K562 (cell line): ENCODE results near the gene BOLA3. TPM values are rescaled to one million over a fixed set of nuclear protein-coding genes. Genes with fewer than 3 reads are reported as not detected.

ENCODE experiments used
- C11orf30 ChIP-seq: fragments of 450-650 bp; IDR thresholded peaks from 2 replicates; pipeline ENCODE4 v1.6.1; 2016; ENCODE audit warnings: low read depth, mild to moderate bottlenecking
- GTF3C2 ChIP-seq: IDR thresholded peaks from 3 replicates; pipeline ENCODE4 v1.6.1; 2011; ENCODE audit warnings: borderline replicate concordance, mild to moderate bottlenecking, moderate library complexity; ENCODE audit not compliant: insufficient read length; ENCODE audit errors: extremely low read depth
- JUND ChIP-seq, 2 experiments: IDR thresholded peaks; 2 replicates in 1 of 2; 3 replicates in 1 of 2; pipeline ENCODE4 v1.6.1; 2011; ENCODE audit warnings: borderline replicate concordance in 2 of 2, low read depth in 2 of 2, low read length in 2 of 2, improper control_type of control experiment in 1 of 2, missing biosample characterization in 1 of 2, missing genetic modification characterization in 1 of 2, missing genetic modification reagents in 1 of 2
- KDM2B ChIP-seq: fragments of 250-450 bp; sonication (Bioruptor Pico); IDR thresholded peaks from 2 replicates; pipeline ENCODE4 v1.8.0; 2021; ENCODE audit warnings: mild to moderate bottlenecking, moderate library complexity
- MCM2 ChIP-seq: fragments of 450-650 bp; IDR thresholded peaks from 2 replicates; pipeline ENCODE4 v1.6.1; 2017; ENCODE audit warnings: low read depth, mild to moderate bottlenecking
- NELFE ChIP-seq: IDR thresholded peaks from 2 replicates; pipeline ENCODE4 v1.6.1; 2011; ENCODE audit warnings: mild to moderate bottlenecking; ENCODE audit not compliant: insufficient read depth, insufficient read length
- NR2C1 ChIP-seq, 2 experiments: fragments of 450-650 bp; IDR thresholded peaks; 2 replicates each; pipeline ENCODE4 v1.6.1; 2017; ENCODE audit warnings: mild to moderate bottlenecking in 2 of 2, antibody characterized with exemption in 1 of 2, inconsistent platforms in 1 of 2, missing compliant biosample characterization in 1 of 2, missing genetic modification characterization in 1 of 2
- RHOXF2B ChIP-seq: fragments of 250-450 bp; sonication (Bioruptor Pico); conservative IDR thresholded peaks from 2 replicates; pipeline ENCODE4 v1.5.1; 2021
- SMAD3 ChIP-seq: fragments of 450-650 bp; formaldehyde crosslinking; conservative IDR thresholded peaks from 2 replicates; pipeline ENCODE4 v1.4.0; 2020; ENCODE audit warnings: mild to moderate bottlenecking
- SP2 ChIP-seq: IDR thresholded peaks from 2 replicates; pipeline ENCODE4 v1.6.1; 2011; ENCODE audit warnings: mild to moderate bottlenecking, low read depth, low read length, moderate library complexity; ENCODE audit not compliant: poor library complexity, severe bottlenecking; ENCODE audit errors: extremely low read depth
- STAT5A ChIP-seq: IDR thresholded peaks from 2 replicates; pipeline ENCODE4 v1.6.1; 2012; ENCODE audit warnings: low read length, inconsistent platforms, borderline replicate concordance
- TAF15 ChIP-seq: fragments of 200-400 bp; formaldehyde crosslinking; IDR thresholded peaks from 2 replicates; pipeline ENCODE4 v1.6.1; 2017; ENCODE audit warnings: mild to moderate bottlenecking, low read depth, low read length, moderate library complexity
- ZBTB1 ChIP-seq: sonication (generic); formaldehyde crosslinking; IDR thresholded peaks from 2 replicates; pipeline ENCODE4 v1.8.1; 2023; ENCODE audit warnings: missing genetic modification reagents, low read depth, mild to moderate bottlenecking, borderline replicate concordance
- ZFP30 ChIP-seq: fragments of 250-450 bp; sonication (Bioruptor Pico); IDR thresholded peaks from 2 replicates; pipeline ENCODE4 v1.8.0; 2022; ENCODE audit warnings: moderate library complexity, mild to moderate bottlenecking, inconsistent platforms, borderline replicate concordance
- ZNF511 ChIP-seq: sonication (generic); formaldehyde crosslinking; IDR thresholded peaks from 2 replicates; pipeline ENCODE4 v1.8.0; 2022; ENCODE audit warnings: mild to moderate bottlenecking, missing genetic modification reagents
- ZNF57 ChIP-seq: fragments of 450-650 bp; formaldehyde crosslinking; IDR thresholded peaks from 2 replicates; pipeline ENCODE4 v1.4.0; 2020; ENCODE audit warnings: mild to moderate bottlenecking, moderate library complexity
- ZNF589 ChIP-seq: fragments of 200-800 bp; sonication (Bioruptor generic); IDR thresholded peaks from 2 replicates; pipeline ENCODE4 v1.6.1; 2016; ENCODE audit warnings: low read depth, missing genetic modification characterization, missing compliant biosample characterization
- ZNF75A ChIP-seq: fragments of 450-650 bp; formaldehyde crosslinking; IDR thresholded peaks from 2 replicates; pipeline ENCODE4 v1.4.0; 2020; ENCODE audit warnings: mild to moderate bottlenecking
- polyA plus RNA-seq, 8 experiments: library from polyadenylated mRNA; depleted of rRNA in 4 of 8; stranded (reverse) in 5 of 8; unstranded in 3 of 8; fragments of >200 nt; fragmentation: Nextera tagmentation in 2 of 8; fragmentation: Illumina TruSeq in 1 of 8; extraction: Ambion mirVana in 2 of 8; extraction: Trizol in 1 of 8; gene quantifications; 2 replicates each; pipeline versions ENCODE4 v1.2.1 to v1.2.3, GENCODE V29; 2011 to 2014; ENCODE audit warnings: inconsistent platforms in 1 of 8, missing spikeins in 1 of 8
- total RNA-seq, 7 experiments: library from RNA; depleted of rRNA in 6 of 7; stranded (reverse); fragments of >200 nt in 6 of 7; fragmentation: Illumina TruSeq in 2 of 7; extraction: Trizol in 2 of 7; gene quantifications; 2 replicates each; pipeline versions ENCODE4 v1.2.1 to v1.2.3, GENCODE V29; 2011 to 2021; ENCODE audit warnings: low replicate concordance in 1 of 7
- TF ChIP-seq, protein P1 (sequence below): fragments of 250-450 bp; sonication (Bioruptor Pico); IDR thresholded peaks from 2 replicates; pipeline ENCODE4 v1.9.0; 2021; ENCODE audit warnings: mild to moderate bottlenecking, inconsistent platforms
- TF ChIP-seq, protein P2 (sequence below): sonication (generic); IDR thresholded peaks from 2 replicates; pipeline ENCODE4 v1.6.1; 2016

Gene BOLA3
- total and polyA plus RNA-seq, 9 of the 15 experiments (the other 6 are each of a cell fraction or from before 2014, with no cell fraction given), result 149 to 619 (median 255) TPM

- no peak for TF ChIP-seq GTF3C2
- no peak; the same call in 1 of the 2 replicates for TF ChIP-seq ZBTB1 (CRISPR knock-in tag)
- TF ChIP-seq KDM2B, result 0 out of 2 replicates have a peak, but pooled peaks have one; percentile 30
- TF ChIP-seq, protein P1, sequence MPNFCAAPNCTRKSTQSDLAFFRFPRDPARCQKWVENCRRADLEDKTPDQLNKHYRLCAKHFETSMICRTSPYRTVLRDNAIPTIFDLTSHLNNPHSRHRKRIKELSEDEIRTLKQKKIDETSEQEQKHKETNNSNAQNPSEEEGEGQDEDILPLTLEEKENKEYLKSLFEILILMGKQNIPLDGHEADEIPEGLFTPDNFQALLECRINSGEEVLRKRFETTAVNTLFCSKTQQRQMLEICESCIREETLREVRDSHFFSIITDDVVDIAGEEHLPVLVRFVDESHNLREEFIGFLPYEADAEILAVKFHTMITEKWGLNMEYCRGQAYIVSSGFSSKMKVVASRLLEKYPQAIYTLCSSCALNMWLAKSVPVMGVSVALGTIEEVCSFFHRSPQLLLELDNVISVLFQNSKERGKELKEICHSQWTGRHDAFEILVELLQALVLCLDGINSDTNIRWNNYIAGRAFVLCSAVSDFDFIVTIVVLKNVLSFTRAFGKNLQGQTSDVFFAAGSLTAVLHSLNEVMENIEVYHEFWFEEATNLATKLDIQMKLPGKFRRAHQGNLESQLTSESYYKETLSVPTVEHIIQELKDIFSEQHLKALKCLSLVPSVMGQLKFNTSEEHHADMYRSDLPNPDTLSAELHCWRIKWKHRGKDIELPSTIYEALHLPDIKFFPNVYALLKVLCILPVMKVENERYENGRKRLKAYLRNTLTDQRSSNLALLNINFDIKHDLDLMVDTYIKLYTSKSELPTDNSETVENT (CRISPR knock-in tag), result peak; percentile 97
- TF ChIP-seq MCM2, result no peak
- TF ChIP-seq ZFP30, result no peak
- no peak for TF ChIP-seq ZNF75A (CRISPR knock-in tag)
- TF ChIP-seq SMAD3 (CRISPR knock-in tag), result no peak
- TF ChIP-seq STAT5A, result no peak
- peak; percentile 74 for TF ChIP-seq NR2C1 (IDR thresholded peaks at IDR 0.05)
- peak; percentile 87 for TF ChIP-seq NR2C1 (tag; IDR thresholded peaks at IDR 0.05)
- TF ChIP-seq NELFE, result no peak
- TF ChIP-seq, protein P2, sequence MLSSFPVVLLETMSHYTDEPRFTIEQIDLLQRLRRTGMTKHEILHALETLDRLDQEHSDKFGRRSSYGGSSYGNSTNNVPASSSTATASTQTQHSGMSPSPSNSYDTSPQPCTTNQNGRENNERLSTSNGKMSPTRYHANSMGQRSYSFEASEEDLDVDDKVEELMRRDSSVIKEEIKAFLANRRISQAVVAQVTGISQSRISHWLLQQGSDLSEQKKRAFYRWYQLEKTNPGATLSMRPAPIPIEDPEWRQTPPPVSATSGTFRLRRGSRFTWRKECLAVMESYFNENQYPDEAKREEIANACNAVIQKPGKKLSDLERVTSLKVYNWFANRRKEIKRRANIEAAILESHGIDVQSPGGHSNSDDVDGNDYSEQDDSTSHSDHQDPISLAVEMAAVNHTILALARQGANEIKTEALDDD, result no peak
- no peak for TF ChIP-seq ZNF57 (CRISPR knock-in tag)
- TF ChIP-seq ZNF589 (CRISPR knock-in tag), result no peak
- peak; percentile 30; the same call in 1 of the 2 replicates for TF ChIP-seq JUND (IDR thresholded peaks at IDR 0.05; ENCODE audit: borderline replicate concordance, low read depth, low read length)
- TF ChIP-seq JUND (tag; IDR thresholded peaks at IDR 0.05; ENCODE audit: borderline replicate concordance, low read depth, low read length), result no peak; the same call in 2 of the 3 replicates
- no peak for TF ChIP-seq TAF15
- TF ChIP-seq C11orf30, result peak; percentile 67
- TF ChIP-seq SP2, result peak; percentile 62
- no peak for TF ChIP-seq ZNF511 (CRISPR knock-in tag)
- TF ChIP-seq RHOXF2B (CRISPR knock-in tag), result no peak
These were observed at the start of gene BOLA3 (continued) for GRCh38 chr2:74147727-74148456.
